B cell (primary cell): ENCODE measurements around the gene TMEM223. TPM values are rescaled to one million over a fixed set of nuclear protein-coding genes. Genes with fewer than 3 reads are reported as not detected.
"Not testable (repeated sequence)": the region's sequence is repeated elsewhere in the genome, so short reads cannot be mapped to it uniquely, and the experiment has no call there.

Experiments used
- ATAC-seq: fragments of 200-7000 bp; cut with Tn5 transposase; one replicate; pipeline ENCODE4 v1.10.0; 2021; ENCODE audit warnings: low read depth, mild to moderate bottlenecking, moderate number of reproducible peaks, moderate library complexity
- CTCF ChIA-PET: fragments of 350-600 bp; sonication (Branson Sonifier 250); formaldehyde crosslinking; loops from one replicate; lab custom pipeline; 2021; ENCODE audit warnings: antibody characterized with exemption, inconsistent platforms; lab: Charles Lee
- POLR2A ChIA-PET: fragments of 350-600 bp; sonication (Branson Sonifier 250); formaldehyde crosslinking; loops from one replicate; lab custom pipeline; 2021; ENCODE audit warnings: antibody characterized with exemption; lab: Charles Lee
- DNase-seq: peaks from one replicate; pipeline ENCODE4 v3.0.0; 2013
- H2AFZ ChIP-seq: 2 replicates; pipeline ENCODE4 v1.6.1; 2012; ENCODE audit warnings: mild to moderate bottlenecking, low read depth, low read length; ENCODE audit not compliant: insufficient read depth, poor library complexity, severe bottlenecking
- H3K27ac ChIP-seq, 2 donors: 1 replicate in 1 of 2; 2 replicates in 1 of 2; pipeline ENCODE4 v1.5.1; 2012 to 2013; ENCODE audit warnings: low read length in 2 of 2, mild to moderate bottlenecking in 2 of 2, moderate library complexity in 1 of 2
- H3K27me3 ChIP-seq, 4 experiments: fragments of 200-600 bp in 1 of 4; sonication (generic) in 1 of 4; replicated peaks in 1 of 4; 1 replicate in 2 of 4; 2 replicates in 2 of 4; pipeline versions ENCODE4 v1.6.1 to v1.7.0; 2013 to 2016; ENCODE audit warnings: low read length in 3 of 4, mild to moderate bottlenecking in 2 of 4, mixed read lengths in 1 of 4, moderate library complexity in 1 of 4; ENCODE audit not compliant: insufficient read depth in 4 of 4, control insufficient read depth in 3 of 4; ENCODE audit errors: control extremely low read depth in 1 of 4
- H3K36me3 ChIP-seq, 2 experiments: replicated peaks in 1 of 2; 1 replicate in 1 of 2; 2 replicates in 1 of 2; pipeline versions ENCODE4 v1.6.1 to v1.7.1; 2013; ENCODE audit warnings: low read length in 1 of 2; ENCODE audit not compliant: insufficient read depth in 2 of 2, control insufficient read depth in 1 of 2; ENCODE audit errors: control extremely low read depth in 1 of 2, extremely low read depth in 1 of 2
- H3K4me1 ChIP-seq, 2 donors: fragments of 200-600 bp in 1 of 2; sonication (generic) in 1 of 2; 1 replicate in 1 of 2; 2 replicates in 1 of 2; pipeline versions ENCODE4 v1.5.1 to v1.6.1; 2013 to 2017; ENCODE audit warnings: low read length in 2 of 2; ENCODE audit not compliant: control insufficient read depth in 2 of 2, insufficient read depth in 2 of 2
- H3K4me2 ChIP-seq: replicated peaks from 2 replicates; pipeline ENCODE3; 2012; ENCODE audit warnings: mild to moderate bottlenecking, low read depth, low read length; ENCODE audit not compliant: poor library complexity, severe bottlenecking
- H3K4me3 ChIP-seq, 5 experiments: fragments of 200-600 bp in 1 of 5; sonication (generic) in 1 of 5; 1 replicate in 3 of 5; 2 replicates in 2 of 5; pipeline versions ENCODE4 v1.5.1 to v1.7.0; 2011 to 2016; ENCODE audit warnings: low read length in 4 of 5, mild to moderate bottlenecking in 4 of 5, low read depth in 2 of 5, control low read depth in 1 of 5, moderate library complexity in 1 of 5; ENCODE audit not compliant: insufficient read depth in 1 of 5; ENCODE audit errors: control extremely low read depth in 1 of 5, extremely low read depth in 1 of 5
- H3K79me2 ChIP-seq: fragments of 200-600 bp; sonication (generic); one replicate; pipeline ENCODE4 v1.6.0; 2016; ENCODE audit warnings: low read length; ENCODE audit not compliant: control insufficient read depth, insufficient read depth
- H3K9ac ChIP-seq: fragments of 200-600 bp; sonication (generic); 2 replicates; pipeline ENCODE4 v1.6.1; 2017; ENCODE audit warnings: mild to moderate bottlenecking, low read length, moderate library complexity
- H3K9me3 ChIP-seq, 3 donors: one replicate each; pipeline versions ENCODE4 v1.6.1 to v1.7.1; 2013; ENCODE audit warnings: low read length in 2 of 3; ENCODE audit not compliant: control insufficient read depth in 2 of 3, insufficient read depth in 1 of 3; ENCODE audit errors: control extremely low read depth in 1 of 3
- H4K20me1 ChIP-seq: 2 replicates; pipeline ENCODE4 v1.6.0; 2012; ENCODE audit warnings: mild to moderate bottlenecking, low read length; ENCODE audit not compliant: insufficient read depth, control insufficient read depth, poor library complexity, severe bottlenecking
- H3K27ac Mint-ChIP-seq: one replicate; pipeline ENCODE4 v1.8.0; 2021; ENCODE audit warnings: mixed read lengths
- H3K27me3 Mint-ChIP-seq: one replicate; pipeline ENCODE4 v1.8.0; 2021; ENCODE audit warnings: mixed read lengths
- H3K4me1 Mint-ChIP-seq: one replicate; pipeline ENCODE4 v1.8.0; 2021; ENCODE audit warnings: mixed read lengths
- H3K4me3 Mint-ChIP-seq: one replicate; pipeline ENCODE4 v1.8.0; 2021; ENCODE audit warnings: mixed read lengths
- H3K9me3 Mint-ChIP-seq: one replicate; pipeline ENCODE4 v1.8.0; 2022; ENCODE audit warnings: mixed read lengths; ENCODE audit not compliant: insufficient read depth
- CTCF ChIP-seq: fragments of 200-600 bp; IDR thresholded peaks from one replicate; pipeline ENCODE4 v1.8.0; 2022; ENCODE audit warnings: antibody characterized with exemption, mild to moderate bottlenecking
- EZH2 ChIP-seq: IDR thresholded peaks from 2 replicates; pipeline ENCODE4 v1.6.1; 2012; ENCODE audit warnings: borderline replicate concordance, low read depth, mild to moderate bottlenecking, moderate library complexity, low read length; ENCODE audit not compliant: insufficient read depth, poor library complexity, severe bottlenecking
- whole genome bisulfite sequencing: methylation state at CpG from one replicate; pipeline ENCODE4 v1.1.5; 2013; ENCODE audit warnings: missing lambda C conversion rate; ENCODE audit not compliant: insufficient coverage; 5-methylcytosine and 5-hydroxymethylcytosine counted together
- intact Hi-C: fragments of 100-400 bp; cut with micrococcal nuclease; formaldehyde crosslinking; loops from one replicate; pipeline ENCODE4 v1.10.0; 2022
- polyA minus RNA-seq: library from RNA; depleted of rRNA, polyadenylated mRNA; stranded (reverse); fragments of >200 nt; gene quantifications from 2 replicates; pipeline ENCODE4 v1.2.3, GENCODE V29; 2012
- polyA plus RNA-seq: library from polyadenylated mRNA; depleted of rRNA; stranded (reverse); fragments of >200 nt; gene quantifications from 2 replicates; pipeline ENCODE4 v1.2.3, GENCODE V29; 2012
- total RNA-seq, 2 donors: library from RNA; stranded (reverse); fragments of 120-200 nt in 1 of 2; gene quantifications; 1 replicate in 1 of 2; 2 replicates in 1 of 2; pipeline versions ENCODE4 v1.2.3 to v1.2.4, GENCODE V29; 2013 to 2022

The TMEM223 gene
- total RNA-seq (15.6 and 16.2 TPM in 2 replicates), polyA plus RNA-seq (6.0 and 12.0 TPM in 2 replicates), polyA minus RNA-seq (11.4 and 16.5 TPM in 2 replicates)
- total RNA-seq (2013): 15.2 TPM

GRCh38 chr11:62791501-62792201, at the start of gene TMEM223:
TSS of gene TMEM223 (minus strand) at chr11:62792006. CDS start at chr11:62791994, 12 bp downstream.
- peaks cover 53% of the 10 kb centered on the region for H3K79me2 ChIP-seq
- peak within 1 kb of the TSS; percentile 91 for H3K4me3 Mint-ChIP-seq
- POLR2A ChIA-PET: interaction anchor here (0.7 to 2.7 kb wide), 7 partner anchors 13 to 343 kb away, joined by 3 to 19 read pairs (median 4); partner anchors contain the start of genes GANAB and WDR74
- H3K4me2 ChIP-seq: peak within 1 kb of the TSS; percentile 97
- peak within 1 kb of the TSS; percentile 91 for H3K27ac Mint-ChIP-seq
- ATAC-seq (peak; percentile 74), DNase-seq (peak; percentile 89)
- H2AFZ ChIP-seq: peak within 1 kb of the TSS; percentile 77
- H3K4me3 ChIP-seq: peak within 1 kb of the TSS; percentile 32 to 94 (median 85)
- CTCF ChIA-PET: interaction anchor here (0.6 to 1.5 kb wide), 2 partner anchors 65 to 912 kb away, joined by 3 read pairs; partner anchors contain the start of gene HNRNPUL2
- peaks cover 0 to 58% of the 10 kb centered on the region in 2 experiments for H3K36me3 ChIP-seq
- no peaks in the 10 kb centered on the region for H3K9me3 Mint-ChIP-seq
- H3K27me3 Mint-ChIP-seq: no peaks in the 10 kb centered on the region
- H3K9me3 ChIP-seq: no peaks in the 10 kb centered on the region
- intact Hi-C loops: loop anchor here (1.0 kb wide), 4 partner anchors 14 to 71 kb away; partner anchors contain the start of genes NXF1, POLR2G and TAF6L
- H3K4me1 ChIP-seq: peaks cover 25 to 34% of the 10 kb centered on the region in 2 donors
- H3K27me3 ChIP-seq: no peaks in the 10 kb centered on the region
- H3K27ac ChIP-seq: peak within 1 kb of the TSS; percentile 65 to 83
- peaks cover 46% of the 10 kb centered on the region for H3K4me1 Mint-ChIP-seq
- peak within 1 kb of the TSS; percentile 89 for H3K9ac ChIP-seq
- WGBS: under 1% methylated on average over 50 of the region's 58 CpGs
- H4K20me1 ChIP-seq: peaks cover 15% of the 10 kb centered on the region
- TF ChIP-seq CTCF: no peak
- no peak for TF ChIP-seq EZH2

GRCh38 chr11:62840721-62841360, 49.0 kb upstream of the TMEM223 start:
- H3K27me3 Mint-ChIP-seq, H3K27me3 ChIP-seq, H4K20me1 ChIP-seq, H3K9me3 Mint-ChIP-seq, H3K27ac Mint-ChIP-seq, H3K4me3 Mint-ChIP-seq, DNase-seq, H3K9me3 ChIP-seq: not testable (repeated sequence)
- peak overlapping the region; percentile 74 for H3K4me2 ChIP-seq
- peaks cover 35% of the 10 kb centered on the region for H3K79me2 ChIP-seq
- H3K27ac ChIP-seq: peak overlapping the region; percentile 99 to 100
- peak overlapping the region; percentile 61 to 97 (median 91) for H3K4me3 ChIP-seq
- WGBS: 2% methylated on average over 41 of the region's 41 CpGs
- intact Hi-C loops: loop anchor here (1.0 to 5.0 kb wide), 4 partner anchors 40 to 284 kb away; partner anchors contain the start of genes HNRNPUL2, SLC3A2 and TUT1
- H2AFZ ChIP-seq: peak overlapping the region; percentile 1
- peak overlapping the region; percentile 99 for H3K9ac ChIP-seq
- CTCF ChIA-PET: interaction anchor here (0.6 to 3.3 kb wide), 14 partner anchors 9 to 1462 kb away, joined by 3 to 13 read pairs (median 4); partner anchors contain the start of genes HNRNPUL2, POLR2G, SLC3A2 and STX5
- peaks cover 21% of the 10 kb centered on the region for H3K4me1 Mint-ChIP-seq
- POLR2A ChIA-PET: interaction anchor here (0.6 to 5.0 kb wide), 41 partner anchors 9 to 1551 kb away, joined by 3 to 159 read pairs (median 8); partner anchors contain the start of genes B3GAT3, BSCL2, C11orf98 and CSKMT
- peaks cover 14 to 33% of the 10 kb centered on the region in 2 donors for H3K4me1 ChIP-seq
- peaks cover 0 to 18% of the 10 kb centered on the region in 2 experiments for H3K36me3 ChIP-seq
- ATAC-seq: peak; percentile 5
